Fibroblast of lung (primary cell): ENCODE results near the gene ABHD17C. TPM values are rescaled to one million over a fixed set of nuclear protein-coding genes. Genes with fewer than 3 reads are reported as not detected.

Experiments used
- DNase-seq, 2 donors: peaks; one replicate each; pipeline versions ENCODE4 v3.0.0 to v3.0.0-alpha.2; 2010; ENCODE audit warnings: low read depth in 2 of 2
- H2AFZ ChIP-seq: 2 replicates; pipeline ENCODE4 v1.5.1; 2012; ENCODE audit warnings: low read length, control low read depth, inconsistent platforms
- H3K27ac ChIP-seq: 2 replicates; pipeline ENCODE4 v1.5.1; 2011; ENCODE audit warnings: low read length, control low read depth; ENCODE audit not compliant: insufficient read depth
- H3K27me3 ChIP-seq: 2 replicates; pipeline ENCODE4 v1.5.1; 2011; ENCODE audit warnings: mild to moderate bottlenecking, low read length; ENCODE audit not compliant: control insufficient read depth, insufficient read depth
- H3K36me3 ChIP-seq: 2 replicates; pipeline ENCODE4 v1.5.1; 2011; ENCODE audit warnings: low read length; ENCODE audit not compliant: control insufficient read depth, insufficient read depth
- H3K4me1 ChIP-seq: 2 replicates; pipeline ENCODE4 v1.5.1; 2011; ENCODE audit warnings: low read length; ENCODE audit not compliant: control insufficient read depth, insufficient read depth; ENCODE audit errors: extremely low read depth
- H3K4me2 ChIP-seq: 2 replicates; pipeline ENCODE4 v1.5.1; 2011; ENCODE audit warnings: low read length, control low read depth; ENCODE audit not compliant: insufficient read depth; ENCODE audit errors: extremely low read depth
- H3K4me3 ChIP-seq, 4 experiments: fragments of 200-600 bp in 1 of 4; sonication (generic) in 1 of 4; replicated peaks in 1 of 4; 2 replicates each; pipeline ENCODE4 v1.5.1; 2011 to 2016; ENCODE audit warnings: low read length in 4 of 4, low read depth in 3 of 4, mild to moderate bottlenecking in 3 of 4, control low read depth in 2 of 4, inconsistent platforms in 1 of 4, mixed read lengths in 1 of 4; ENCODE audit not compliant: insufficient read depth in 1 of 4; ENCODE audit errors: control extremely low read depth in 1 of 4
- H3K79me2 ChIP-seq: 2 replicates; pipeline ENCODE4 v1.5.1; 2012; ENCODE audit warnings: mild to moderate bottlenecking, low read length, inconsistent platforms; ENCODE audit not compliant: control insufficient read depth, insufficient read depth
- H3K9ac ChIP-seq: 2 replicates; pipeline ENCODE4 v1.5.1; 2011; ENCODE audit warnings: mild to moderate bottlenecking, low read length, control low read depth; ENCODE audit not compliant: insufficient read depth
- H3K9me3 ChIP-seq: 2 replicates; pipeline ENCODE4 v1.5.1; 2012; ENCODE audit warnings: low read depth, low read length; ENCODE audit not compliant: control insufficient read depth, insufficient read depth
- H4K20me1 ChIP-seq: 2 replicates; pipeline ENCODE4 v1.5.1; 2011; ENCODE audit warnings: low read length; ENCODE audit not compliant: control insufficient read depth, insufficient read depth; ENCODE audit errors: extremely low read depth
- EZH2 ChIP-seq: IDR thresholded peaks from 2 replicates; pipeline ENCODE4 v1.5.1; 2012; ENCODE audit warnings: low read length, control low read depth, mild to moderate bottlenecking; ENCODE audit errors: missing control alignments
- polyA plus RNA-seq, 2 donors: library from polyadenylated mRNA; depleted of rRNA in 1 of 2; stranded (reverse) in 1 of 2; unstranded in 1 of 2; fragments of >200 nt; gene quantifications; 2 replicates each; pipeline ENCODE4 v1.2.1, GENCODE V29; 2011 to 2012; ENCODE audit warnings: missing spikeins in 1 of 2
- total RNA-seq: library from RNA; depleted of rRNA; stranded (reverse); fragments of >200 nt; gene quantifications from 2 replicates; pipeline ENCODE4 v1.2.1, GENCODE V29; 2014
- TF ChIP-seq, protein P1 (sequence below), 2 donors: IDR thresholded peaks in 1 of 2; conservative IDR thresholded peaks in 1 of 2; 1 replicate in 1 of 2; 2 replicates in 1 of 2; pipeline ENCODE4 v1.5.1; 2011 to 2012; ENCODE audit warnings: low read length in 2 of 2, control low read depth in 1 of 2, inconsistent platforms in 1 of 2, low read depth in 1 of 2, mild to moderate bottlenecking in 1 of 2

ABHD17C gene
- total and polyA plus RNA-seq, 2 donors (not counting 1 experiment from before 2014, with no cell fraction given): 14.0 to 38.7 TPM

DNA sequence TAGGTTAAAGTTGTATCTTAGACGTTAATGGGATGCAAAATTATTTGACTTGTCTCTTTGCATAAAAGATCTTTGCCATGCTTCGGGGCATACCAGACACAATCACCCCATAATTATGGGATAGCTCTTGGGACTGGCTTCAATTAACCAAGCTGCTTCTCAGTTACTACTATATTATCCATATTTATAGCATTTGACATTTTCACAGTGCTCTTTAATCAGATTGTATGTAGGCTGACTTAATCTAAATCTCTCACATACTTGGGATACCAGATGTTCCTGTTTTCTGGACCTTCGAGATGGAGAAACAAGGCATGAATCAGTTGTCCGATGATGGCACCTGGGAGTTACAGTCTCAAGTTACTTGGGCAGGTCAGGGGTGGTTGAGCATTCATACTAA lies 27.2 kb upstream of the ABHD17C start:
- Histone ChIP-seq H3K9ac (no peak overlapping the region), H3K36me3 (no peaks in the 10 kb centered on the region), H2AFZ (no peak overlapping the region), H3K4me2 (no peak overlapping the region), H3K4me3 (no peak overlapping the region), H3K27me3 (no peaks in the 10 kb centered on the region), H4K20me1 (no peaks in the 10 kb centered on the region), H3K79me2 (no peaks in the 10 kb centered on the region), H3K9me3 (no peaks in the 10 kb centered on the region), H3K27ac (no peak overlapping the region), H3K4me1 (peaks cover 3% of the 10 kb centered on the region)
- DNase-seq: no peak
- TF ChIP-seq, protein P1, sequence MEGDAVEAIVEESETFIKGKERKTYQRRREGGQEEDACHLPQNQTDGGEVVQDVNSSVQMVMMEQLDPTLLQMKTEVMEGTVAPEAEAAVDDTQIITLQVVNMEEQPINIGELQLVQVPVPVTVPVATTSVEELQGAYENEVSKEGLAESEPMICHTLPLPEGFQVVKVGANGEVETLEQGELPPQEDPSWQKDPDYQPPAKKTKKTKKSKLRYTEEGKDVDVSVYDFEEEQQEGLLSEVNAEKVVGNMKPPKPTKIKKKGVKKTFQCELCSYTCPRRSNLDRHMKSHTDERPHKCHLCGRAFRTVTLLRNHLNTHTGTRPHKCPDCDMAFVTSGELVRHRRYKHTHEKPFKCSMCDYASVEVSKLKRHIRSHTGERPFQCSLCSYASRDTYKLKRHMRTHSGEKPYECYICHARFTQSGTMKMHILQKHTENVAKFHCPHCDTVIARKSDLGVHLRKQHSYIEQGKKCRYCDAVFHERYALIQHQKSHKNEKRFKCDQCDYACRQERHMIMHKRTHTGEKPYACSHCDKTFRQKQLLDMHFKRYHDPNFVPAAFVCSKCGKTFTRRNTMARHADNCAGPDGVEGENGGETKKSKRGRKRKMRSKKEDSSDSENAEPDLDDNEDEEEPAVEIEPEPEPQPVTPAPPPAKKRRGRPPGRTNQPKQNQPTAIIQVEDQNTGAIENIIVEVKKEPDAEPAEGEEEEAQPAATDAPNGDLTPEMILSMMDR (conservative IDR thresholded peaks at IDR 0.05 in 1 of 2, IDR thresholded peaks at IDR 0.05 in 1 of 2; ENCODE audit: low read depth in 1 of 2, low read length in 2 of 2): no peak
- TF ChIP-seq EZH2: no peak

GRCh38 chr15:80668546-80669236 lies 26.4 kb upstream of the ABHD17C start:
- Histone ChIP-seq H2AFZ (no peak overlapping the region), H3K27me3 (no peaks in the 10 kb centered on the region), H3K4me3 (no peak overlapping the region), H3K9me3 (no peaks in the 10 kb centered on the region), H4K20me1 (no peaks in the 10 kb centered on the region), H3K9ac (no peak overlapping the region), H3K27ac (no peak overlapping the region), H3K36me3 (no peaks in the 10 kb centered on the region), H3K79me2 (no peaks in the 10 kb centered on the region), H3K4me2 (no peak overlapping the region), H3K4me1 (peaks cover 3% of the 10 kb centered on the region)
- no peak for DNase-seq
- TF ChIP-seq, protein P1 (conservative IDR thresholded peaks at IDR 0.05 in 1 of 2, IDR thresholded peaks at IDR 0.05 in 1 of 2; ENCODE audit: low read depth in 1 of 2, low read length in 2 of 2): no peak
- no peak for TF ChIP-seq EZH2

DNA sequence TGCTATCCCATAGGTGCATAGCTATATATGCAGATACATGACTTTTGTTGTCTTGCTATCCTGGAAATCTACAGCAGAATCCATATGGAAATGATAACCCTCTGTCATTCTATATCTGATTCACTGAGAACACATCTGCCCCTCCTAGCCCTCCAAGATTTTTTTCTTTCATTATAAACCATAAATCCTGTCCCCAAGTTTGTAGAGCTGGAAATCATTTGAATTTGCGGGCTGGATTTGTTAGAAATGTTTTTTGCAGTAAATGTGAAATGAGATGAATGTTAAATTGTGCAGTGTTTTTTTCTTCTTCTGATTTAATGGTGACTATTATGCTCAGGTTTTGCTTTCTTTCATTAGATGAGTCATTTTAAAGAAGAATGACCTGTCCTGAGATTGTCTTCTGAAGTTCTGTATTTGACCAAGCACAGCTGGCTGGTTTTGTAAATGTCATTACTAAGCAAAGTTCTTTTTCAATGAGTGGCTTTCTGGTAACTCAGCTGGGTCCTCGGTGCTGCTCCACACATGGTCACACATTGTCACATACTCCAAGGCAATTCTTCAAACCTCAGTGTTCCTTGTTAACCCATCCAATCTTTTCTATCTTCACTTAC lies 25.3 kb upstream of the ABHD17C start:
- Histone ChIP-seq H3K9ac (no peak overlapping the region), H4K20me1 (no peaks in the 10 kb centered on the region), H3K4me2 (no peak overlapping the region), H3K79me2 (no peaks in the 10 kb centered on the region), H3K4me1 (peaks cover 3% of the 10 kb centered on the region), H3K27me3 (no peaks in the 10 kb centered on the region), H2AFZ (no peak overlapping the region), H3K27ac (no peak overlapping the region), H3K9me3 (no peaks in the 10 kb centered on the region), H3K4me3 (no peak overlapping the region), H3K36me3 (no peaks in the 10 kb centered on the region)
- peak; percentile 33 to 58 for DNase-seq
- TF ChIP-seq, protein P1 (conservative IDR thresholded peaks at IDR 0.05 in 1 of 2, IDR thresholded peaks at IDR 0.05 in 1 of 2; ENCODE audit: low read depth in 1 of 2, low read length in 2 of 2): no peak
- no peak for TF ChIP-seq EZH2
